Esophagus muscularis mucosa (tissue), 4 donors: ENCODE results near the gene BRD3.

Experiments
- CTCF ChIP-seq, 3 experiments: fragments of 200-600 bp in 2 of 3; fragments of 450-650 bp in 1 of 3; sonication (generic) in 2 of 3; IDR thresholded peaks; one replicate each; pipeline ENCODE4 v1.5.1; 2017 to 2019; ENCODE audit warnings: antibody characterized with exemption in 3 of 3, mild to moderate bottlenecking in 2 of 3, moderate library complexity in 1 of 3
- EP300 ChIP-seq: sonication (generic); formaldehyde crosslinking; IDR thresholded peaks from one replicate; pipeline ENCODE4 v1.6.1; 2017; ENCODE audit warnings: antibody characterized with exemption
- POLR2AphosphoS5 ChIP-seq, 2 donors: sonication (generic); formaldehyde crosslinking; IDR thresholded peaks; one replicate each; pipeline ENCODE4 v1.6.1; 2017; ENCODE audit warnings: antibody characterized with exemption in 2 of 2

GRCh38 chr9:134065612-134066419 is 2.0 kb downstream of the BRD3 start:
- TF ChIP-seq CTCF (IDR thresholded peaks at IDR 0.05), result no peak
- no peak for TF ChIP-seq POLR2AphosphoS5 (IDR thresholded peaks at IDR 0.05)
- TF ChIP-seq EP300, result no peak
